B cell (primary cell): Measurements from ENCODE around the gene ITPK1. TPM values are rescaled to one million over a fixed set of nuclear protein-coding genes. Genes with fewer than 3 reads are reported as not detected.

Experiments used
- ATAC-seq: fragments of 200-7000 bp; cut with Tn5 transposase; one replicate; pipeline ENCODE4 v1.10.0; 2021; ENCODE audit warnings: low read depth, mild to moderate bottlenecking, moderate number of reproducible peaks, moderate library complexity
- CTCF ChIA-PET: fragments of 350-600 bp; sonication (Branson Sonifier 250); formaldehyde crosslinking; loops from one replicate; lab custom pipeline; 2021; ENCODE audit warnings: antibody characterized with exemption, inconsistent platforms; lab: Charles Lee
- POLR2A ChIA-PET: fragments of 350-600 bp; sonication (Branson Sonifier 250); formaldehyde crosslinking; loops from one replicate; lab custom pipeline; 2021; ENCODE audit warnings: antibody characterized with exemption; lab: Charles Lee
- DNase-seq: peaks from one replicate; pipeline ENCODE4 v3.0.0; 2013
- H2AFZ ChIP-seq: 2 replicates; pipeline ENCODE4 v1.6.1; 2012; ENCODE audit warnings: mild to moderate bottlenecking, low read depth, low read length; ENCODE audit not compliant: insufficient read depth, poor library complexity, severe bottlenecking
- H3K27ac ChIP-seq, 2 donors: 1 replicate in 1 of 2; 2 replicates in 1 of 2; pipeline ENCODE4 v1.5.1; 2012 to 2013; ENCODE audit warnings: low read length in 2 of 2, mild to moderate bottlenecking in 2 of 2, moderate library complexity in 1 of 2
- H3K27me3 ChIP-seq, 4 experiments: fragments of 200-600 bp in 1 of 4; sonication (generic) in 1 of 4; replicated peaks in 1 of 4; 1 replicate in 2 of 4; 2 replicates in 2 of 4; pipeline versions ENCODE4 v1.6.1 to v1.7.0; 2013 to 2016; ENCODE audit warnings: low read length in 3 of 4, mild to moderate bottlenecking in 2 of 4, mixed read lengths in 1 of 4, moderate library complexity in 1 of 4; ENCODE audit not compliant: insufficient read depth in 4 of 4, control insufficient read depth in 3 of 4; ENCODE audit errors: control extremely low read depth in 1 of 4
- H3K36me3 ChIP-seq, 2 experiments: replicated peaks in 1 of 2; 1 replicate in 1 of 2; 2 replicates in 1 of 2; pipeline versions ENCODE4 v1.6.1 to v1.7.1; 2013; ENCODE audit warnings: low read length in 1 of 2; ENCODE audit not compliant: insufficient read depth in 2 of 2, control insufficient read depth in 1 of 2; ENCODE audit errors: control extremely low read depth in 1 of 2, extremely low read depth in 1 of 2
- H3K4me1 ChIP-seq, 2 donors: fragments of 200-600 bp in 1 of 2; sonication (generic) in 1 of 2; 1 replicate in 1 of 2; 2 replicates in 1 of 2; pipeline versions ENCODE4 v1.5.1 to v1.6.1; 2013 to 2017; ENCODE audit warnings: low read length in 2 of 2; ENCODE audit not compliant: control insufficient read depth in 2 of 2, insufficient read depth in 2 of 2
- H3K4me2 ChIP-seq: replicated peaks from 2 replicates; pipeline ENCODE3; 2012; ENCODE audit warnings: mild to moderate bottlenecking, low read depth, low read length; ENCODE audit not compliant: poor library complexity, severe bottlenecking
- H3K4me3 ChIP-seq, 5 experiments: fragments of 200-600 bp in 1 of 5; sonication (generic) in 1 of 5; 1 replicate in 3 of 5; 2 replicates in 2 of 5; pipeline versions ENCODE4 v1.5.1 to v1.7.0; 2011 to 2016; ENCODE audit warnings: low read length in 4 of 5, mild to moderate bottlenecking in 4 of 5, low read depth in 2 of 5, control low read depth in 1 of 5, moderate library complexity in 1 of 5; ENCODE audit not compliant: insufficient read depth in 1 of 5; ENCODE audit errors: control extremely low read depth in 1 of 5, extremely low read depth in 1 of 5
- H3K79me2 ChIP-seq: fragments of 200-600 bp; sonication (generic); one replicate; pipeline ENCODE4 v1.6.0; 2016; ENCODE audit warnings: low read length; ENCODE audit not compliant: control insufficient read depth, insufficient read depth
- H3K9ac ChIP-seq: fragments of 200-600 bp; sonication (generic); 2 replicates; pipeline ENCODE4 v1.6.1; 2017; ENCODE audit warnings: mild to moderate bottlenecking, low read length, moderate library complexity
- H3K9me3 ChIP-seq, 3 donors: one replicate each; pipeline versions ENCODE4 v1.6.1 to v1.7.1; 2013; ENCODE audit warnings: low read length in 2 of 3; ENCODE audit not compliant: control insufficient read depth in 2 of 3, insufficient read depth in 1 of 3; ENCODE audit errors: control extremely low read depth in 1 of 3
- H4K20me1 ChIP-seq: 2 replicates; pipeline ENCODE4 v1.6.0; 2012; ENCODE audit warnings: mild to moderate bottlenecking, low read length; ENCODE audit not compliant: insufficient read depth, control insufficient read depth, poor library complexity, severe bottlenecking
- H3K27ac Mint-ChIP-seq: one replicate; pipeline ENCODE4 v1.8.0; 2021; ENCODE audit warnings: mixed read lengths
- H3K27me3 Mint-ChIP-seq: one replicate; pipeline ENCODE4 v1.8.0; 2021; ENCODE audit warnings: mixed read lengths
- H3K4me1 Mint-ChIP-seq: one replicate; pipeline ENCODE4 v1.8.0; 2021; ENCODE audit warnings: mixed read lengths
- H3K4me3 Mint-ChIP-seq: one replicate; pipeline ENCODE4 v1.8.0; 2021; ENCODE audit warnings: mixed read lengths
- H3K9me3 Mint-ChIP-seq: one replicate; pipeline ENCODE4 v1.8.0; 2022; ENCODE audit warnings: mixed read lengths; ENCODE audit not compliant: insufficient read depth
- EZH2 ChIP-seq: IDR thresholded peaks from 2 replicates; pipeline ENCODE4 v1.6.1; 2012; ENCODE audit warnings: borderline replicate concordance, low read depth, mild to moderate bottlenecking, moderate library complexity, low read length; ENCODE audit not compliant: insufficient read depth, poor library complexity, severe bottlenecking
- WGBS: methylation state at CpG from one replicate; pipeline ENCODE4 v1.1.5; 2013; ENCODE audit warnings: missing lambda C conversion rate; ENCODE audit not compliant: insufficient coverage; 5-methylcytosine and 5-hydroxymethylcytosine counted together
- intact Hi-C: fragments of 100-400 bp; cut with micrococcal nuclease; formaldehyde crosslinking; loops from one replicate; pipeline ENCODE4 v1.10.0; 2022
- polyA plus RNA-seq: library from polyadenylated mRNA; depleted of rRNA; stranded (reverse); fragments of >200 nt; gene quantifications from 2 replicates; pipeline ENCODE4 v1.2.3, GENCODE V29; 2012
- total RNA-seq, 2 donors: library from RNA; stranded (reverse); fragments of 120-200 nt in 1 of 2; gene quantifications; 1 replicate in 1 of 2; 2 replicates in 1 of 2; pipeline versions ENCODE4 v1.2.3 to v1.2.4, GENCODE V29; 2013 to 2022
- TF ChIP-seq, protein P1 (sequence below): fragments of 200-600 bp; IDR thresholded peaks from one replicate; pipeline ENCODE4 v1.8.0; 2022; ENCODE audit warnings: antibody characterized with exemption, mild to moderate bottlenecking

ITPK1 gene
- total and polyA plus RNA-seq, 2 donors (not counting 1 experiment from before 2014, with no cell fraction given), result 46.0 to 46.9 TPM

DNA sequence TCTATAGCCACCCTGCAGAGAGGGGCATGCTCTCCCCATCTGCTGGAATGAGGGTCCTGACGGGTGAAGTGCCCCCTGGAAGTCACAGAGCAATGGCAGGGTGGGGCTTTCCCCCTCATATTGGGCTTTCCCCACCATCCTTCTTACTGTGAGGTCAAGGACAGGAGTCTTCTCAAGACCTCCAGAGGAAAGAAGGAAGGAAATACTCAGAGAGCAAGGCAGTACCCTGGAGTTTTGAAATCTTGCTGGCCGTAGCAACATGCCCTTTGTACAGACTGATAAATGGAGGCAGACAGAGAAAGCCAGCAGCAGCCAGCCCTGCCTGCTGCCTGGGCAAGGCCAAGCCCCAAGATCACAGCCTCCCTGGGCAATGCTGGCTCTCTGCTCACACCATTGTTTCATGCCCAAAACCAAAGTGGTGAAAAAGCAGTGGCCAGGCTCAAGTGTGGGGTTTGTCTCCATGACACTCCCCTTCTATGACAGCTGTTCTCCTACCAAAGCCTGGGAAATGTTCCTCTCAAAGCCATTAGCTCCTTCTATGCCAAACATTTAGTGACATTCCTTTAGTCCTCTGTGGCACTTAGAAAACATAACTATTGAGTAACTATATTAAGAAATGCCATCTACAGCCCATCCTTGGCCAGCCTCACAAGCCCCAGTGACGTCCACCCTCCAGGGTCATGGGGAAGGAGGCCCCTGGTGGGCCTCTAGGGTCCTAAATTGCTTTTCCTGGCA is 13.2 kb upstream of the ITPK1 start:
- TF ChIP-seq, protein P1, sequence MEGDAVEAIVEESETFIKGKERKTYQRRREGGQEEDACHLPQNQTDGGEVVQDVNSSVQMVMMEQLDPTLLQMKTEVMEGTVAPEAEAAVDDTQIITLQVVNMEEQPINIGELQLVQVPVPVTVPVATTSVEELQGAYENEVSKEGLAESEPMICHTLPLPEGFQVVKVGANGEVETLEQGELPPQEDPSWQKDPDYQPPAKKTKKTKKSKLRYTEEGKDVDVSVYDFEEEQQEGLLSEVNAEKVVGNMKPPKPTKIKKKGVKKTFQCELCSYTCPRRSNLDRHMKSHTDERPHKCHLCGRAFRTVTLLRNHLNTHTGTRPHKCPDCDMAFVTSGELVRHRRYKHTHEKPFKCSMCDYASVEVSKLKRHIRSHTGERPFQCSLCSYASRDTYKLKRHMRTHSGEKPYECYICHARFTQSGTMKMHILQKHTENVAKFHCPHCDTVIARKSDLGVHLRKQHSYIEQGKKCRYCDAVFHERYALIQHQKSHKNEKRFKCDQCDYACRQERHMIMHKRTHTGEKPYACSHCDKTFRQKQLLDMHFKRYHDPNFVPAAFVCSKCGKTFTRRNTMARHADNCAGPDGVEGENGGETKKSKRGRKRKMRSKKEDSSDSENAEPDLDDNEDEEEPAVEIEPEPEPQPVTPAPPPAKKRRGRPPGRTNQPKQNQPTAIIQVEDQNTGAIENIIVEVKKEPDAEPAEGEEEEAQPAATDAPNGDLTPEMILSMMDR, result no peak
- TF ChIP-seq EZH2, result no peak
- H4K20me1 ChIP-seq, result no peaks in the 10 kb centered on the region
- H3K4me3 Mint-ChIP-seq, result no peak overlapping the region
- WGBS, result 77% methylated on average over 3 of the region's 3 CpGs
- H3K4me1 ChIP-seq, result no peaks in the 10 kb centered on the region
- no peak overlapping the region for H3K27ac ChIP-seq
- H3K4me1 Mint-ChIP-seq, result no peaks in the 10 kb centered on the region
- H2AFZ ChIP-seq, result no peak overlapping the region
- no peak overlapping the region for H3K4me3 ChIP-seq
- peaks cover 0 to 4% (median 0%) of the 10 kb centered on the region in 4 experiments for H3K27me3 ChIP-seq
- no peak overlapping the region for H3K9ac ChIP-seq
- H3K9me3 Mint-ChIP-seq, result no peaks in the 10 kb centered on the region
- ChIA-PET POLR2A (no interaction called here), CTCF (interaction anchor here (0.8 kb wide), 1 partner anchor 20 kb away, joined by 3 read pairs; no protein-coding TSS in a partner anchor)
- intact Hi-C loops, result no loop called here
- no peak overlapping the region for H3K27ac Mint-ChIP-seq
- no peaks in the 10 kb centered on the region for H3K36me3 ChIP-seq
- no peaks in the 10 kb centered on the region for H3K9me3 ChIP-seq
- H3K4me2 ChIP-seq, result no peak overlapping the region
- ATAC-seq (no peak), DNase-seq (no peak)
- no peaks in the 10 kb centered on the region for H3K79me2 ChIP-seq
- no peaks in the 10 kb centered on the region for H3K27me3 Mint-ChIP-seq

GRCh38 chr14:93126111-93126510 is 10.4 kb upstream of the ITPK1 start:
- Histone ChIP-seq H3K4me1 (no peaks in the 10 kb centered on the region), H3K4me2 (no peak overlapping the region), H3K9ac (no peak overlapping the region), H3K27ac (no peak overlapping the region), H3K4me3 (no peak overlapping the region), H2AFZ (no peak overlapping the region), H4K20me1 (no peaks in the 10 kb centered on the region), H3K36me3 (no peaks in the 10 kb centered on the region), H3K27me3 (peaks cover 0 to 4% (median 0%) of the 10 kb centered on the region in 4 experiments), H3K9me3 (no peaks in the 10 kb centered on the region), H3K79me2 (no peaks in the 10 kb centered on the region)
- intact Hi-C loops, result no loop called here
- Mint-ChIP-seq H3K4me3 (no peak overlapping the region), H3K27me3 (no peaks in the 10 kb centered on the region), H3K27ac (no peak overlapping the region), H3K9me3 (no peaks in the 10 kb centered on the region), H3K4me1 (no peaks in the 10 kb centered on the region)
- TF ChIP-seq, protein P1, result no peak
- no peak for TF ChIP-seq EZH2
- ATAC-seq (no peak), DNase-seq (no peak)
- CTCF ChIA-PET, result interaction anchor here (1.5 to 2.2 kb wide), 2 partner anchors 9 to 14 kb away, joined by 5 to 8 read pairs; no protein-coding TSS in a partner anchor
- 100% methylated on average over 8 of the region's 9 CpGs for WGBS
- POLR2A ChIA-PET, result no interaction called here
